GM15510 (cell line): Measurements from ENCODE around the gene ZNF415.

Experiments
- POLR2A ChIP-seq: IDR thresholded peaks from 3 replicates; pipeline ENCODE4 v1.6.1; 2011; ENCODE audit warnings: borderline replicate concordance; ENCODE audit not compliant: insufficient read length; ENCODE audit errors: extremely low read depth

ZNF415 gene

DNA sequence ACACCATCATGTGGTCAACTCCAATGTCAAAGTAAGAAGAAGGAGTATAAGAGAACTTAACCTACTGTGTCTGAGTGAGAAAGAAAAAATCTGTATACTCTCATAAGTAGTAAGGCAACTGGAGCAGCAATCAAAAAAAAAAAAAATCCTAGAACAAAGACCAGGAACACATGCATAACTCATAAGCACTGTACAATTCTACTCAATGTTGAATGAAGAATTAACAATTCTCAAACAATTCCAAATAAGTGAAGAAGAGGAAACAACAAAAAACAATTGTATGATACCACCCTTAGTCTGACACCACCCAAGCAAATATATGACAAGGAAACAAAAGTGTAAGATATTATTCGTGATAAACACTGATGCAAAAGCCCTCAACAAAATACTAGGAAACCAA lies 54.0 kb downstream of the ZNF415 start:
- no peak for TF ChIP-seq POLR2A

GRCh38 chr19:53076984-53077383 lies 55.7 kb downstream of the ZNF415 start:
- TF ChIP-seq POLR2A = no peak

GRCh38 chr19:53068834-53069233 lies 63.9 kb downstream of the ZNF415 start:
- no peak for TF ChIP-seq POLR2A

- TF ChIP-seq POLR2A = no peak
Measured at GRCh38 chr19:53068199-53068598, 64.5 kb downstream of the ZNF415 start.

DNA sequence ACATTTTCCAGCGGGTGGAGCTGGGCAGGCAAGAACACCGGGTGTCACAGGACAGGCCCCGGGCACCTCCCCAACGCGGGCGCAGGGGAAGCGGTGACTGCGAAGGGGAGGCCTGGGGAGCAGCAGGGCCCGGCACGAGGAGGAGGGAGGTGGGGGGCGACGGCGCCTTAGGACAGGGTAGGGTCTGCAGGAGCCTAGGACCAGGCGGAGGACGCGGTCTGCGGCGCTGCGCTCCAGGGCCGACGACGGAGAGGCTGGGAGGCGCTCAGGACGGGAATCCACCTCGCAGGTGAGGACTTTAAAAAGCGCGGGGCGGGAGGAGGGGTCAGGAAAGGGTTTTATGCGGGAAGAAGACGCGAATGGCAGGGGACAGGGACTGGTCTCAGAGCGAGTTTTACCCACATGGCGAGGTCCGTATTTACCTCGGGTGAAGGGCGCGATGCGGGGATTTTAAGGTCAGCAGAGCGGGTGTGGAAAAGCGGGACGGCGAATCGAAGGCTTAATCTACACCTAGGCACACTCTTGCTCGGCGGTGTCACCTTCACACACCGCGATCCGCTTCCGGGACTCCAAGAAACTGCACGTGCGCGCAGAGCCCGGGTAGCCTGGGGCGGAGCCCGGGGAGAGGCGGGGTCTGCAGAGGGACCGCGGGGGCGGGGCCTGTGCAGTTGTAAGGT lies 74.7 kb downstream of the ZNF415 start:
- TF ChIP-seq POLR2A = no peak
